IMR-90 (cell line): Measurements from ENCODE around the gene CFAP70. TPM values are rescaled to one million over a fixed set of nuclear protein-coding genes. Genes with fewer than 3 reads are reported as not detected.

Experiments used
- ATAC-seq: fragments of 200-7000 bp; cut with Tn5 transposase; 2 replicates; pipeline ENCODE4 v1.9.1; 2020; ENCODE audit warnings: low read depth, mild to moderate bottlenecking, moderate library complexity
- BruUV-seq: library from RNA; stranded (reverse); fragments of 400-500 nt; replicated peaks from 2 replicates; lab custom pipeline; 2021; lab: Mats Ljungman, UMichigan
- CTCF ChIA-PET: fragments of 300-600 bp; formaldehyde crosslinking; extraction: SDS; loops from one replicate; lab custom pipeline; 2021; ENCODE audit warnings: antibody characterized with exemption; lab: Yijun Ruan, JAX
- POLR2A ChIA-PET: fragments of 300-600 bp; sonication (Branson Sonifier 250); formaldehyde crosslinking; loops from one replicate; lab custom pipeline; 2022; ENCODE audit warnings: antibody characterized with exemption; ENCODE audit not compliant: unreplicated experiment; lab: Charles Lee
- DNase-seq: peaks from one replicate; pipeline ENCODE4 v3.0.0; 2013
- H2AFZ ChIP-seq: replicated peaks from 2 replicates; pipeline ENCODE3; 2013; ENCODE audit warnings: low read length, mild to moderate bottlenecking; ENCODE audit not compliant: poor library complexity
- H2AK5ac ChIP-seq: 2 replicates; pipeline ENCODE4 v1.6.1; 2013; ENCODE audit warnings: low read depth, low read length, inconsistent platforms
- H2AK9ac ChIP-seq: replicated peaks from 2 replicates; pipeline ENCODE3; 2013; ENCODE audit warnings: mild to moderate bottlenecking, low read depth, low read length, moderate library complexity; ENCODE audit not compliant: poor library complexity
- H2BK120ac ChIP-seq: 2 replicates; pipeline ENCODE4 v1.6.1; 2013; ENCODE audit warnings: low read depth, low read length, inconsistent platforms
- H2BK15ac ChIP-seq: 3 replicates; pipeline ENCODE4 v1.6.1; 2013; ENCODE audit warnings: low read depth, low read length, inconsistent platforms
- H2BK20ac ChIP-seq: 2 replicates; pipeline ENCODE4 v1.6.1; 2013; ENCODE audit warnings: low read depth, mild to moderate bottlenecking, inconsistent platforms, low read length, moderate library complexity
- H2BK5ac ChIP-seq: 2 replicates; pipeline ENCODE4 v1.6.1; 2013; ENCODE audit warnings: mild to moderate bottlenecking, low read depth, low read length, inconsistent platforms; ENCODE audit not compliant: poor library complexity, severe bottlenecking
- H3K14ac ChIP-seq: replicated peaks from 2 replicates; pipeline ENCODE4 v1.6.1; 2013; ENCODE audit warnings: low read depth, low read length, inconsistent platforms
- H3K18ac ChIP-seq: 2 replicates; pipeline ENCODE4 v1.6.1; 2013; ENCODE audit warnings: low read depth, low read length, control low read depth
- H3K23ac ChIP-seq: 2 replicates; pipeline ENCODE4 v1.6.1; 2013; ENCODE audit warnings: low read depth, low read length, inconsistent platforms
- H3K27ac ChIP-seq: 2 replicates; pipeline ENCODE4 v1.5.1; 2013; ENCODE audit warnings: mild to moderate bottlenecking, control low read depth, low read length; ENCODE audit not compliant: insufficient read depth
- H3K27me3 ChIP-seq: 2 replicates; pipeline ENCODE4 v1.6.1; 2013; ENCODE audit warnings: low read length; ENCODE audit not compliant: control insufficient read depth, insufficient read depth
- H3K36me3 ChIP-seq: 2 replicates; pipeline ENCODE4 v1.6.1; 2013; ENCODE audit warnings: low read length, mixed read lengths; ENCODE audit not compliant: control insufficient read depth, insufficient read depth
- H3K4ac ChIP-seq: 2 replicates; pipeline ENCODE4 v1.6.1; 2013; ENCODE audit warnings: low read depth, low read length, inconsistent platforms
- H3K4me1 ChIP-seq: 2 replicates; pipeline ENCODE4 v1.6.1; 2013; ENCODE audit warnings: low read length, mixed read lengths; ENCODE audit not compliant: control insufficient read depth, insufficient read depth
- H3K4me2 ChIP-seq: 2 replicates; pipeline ENCODE4 v1.6.1; 2013; ENCODE audit warnings: low read depth, mild to moderate bottlenecking, control low read depth, low read length, moderate library complexity
- H3K4me3 ChIP-seq: 2 replicates; pipeline ENCODE4 v1.5.1; 2013; ENCODE audit warnings: low read depth, mild to moderate bottlenecking, control low read depth, low read length, moderate library complexity; ENCODE audit not compliant: insufficient read depth
- H3K56ac ChIP-seq: 2 replicates; pipeline ENCODE4 v1.6.1; 2013; ENCODE audit warnings: low read length, inconsistent platforms; ENCODE audit not compliant: insufficient read depth; ENCODE audit errors: extremely low read depth
- H3K79me1 ChIP-seq, 2 experiments: 2 replicates each; pipeline ENCODE4 v1.6.1; 2013; ENCODE audit warnings: low read length in 2 of 2, inconsistent platforms in 1 of 2, low read depth in 1 of 2
- H3K9ac ChIP-seq: 2 replicates; pipeline ENCODE4 v1.6.1; 2013; ENCODE audit warnings: low read depth, low read length, control low read depth
- H3K9me1 ChIP-seq: 2 replicates; pipeline ENCODE4 v1.6.1; 2013; ENCODE audit warnings: low read length, inconsistent platforms; ENCODE audit not compliant: insufficient read depth
- H3K9me3 ChIP-seq: 2 replicates; pipeline ENCODE4 v1.6.1; 2013; ENCODE audit warnings: low read length; ENCODE audit not compliant: control insufficient read depth, insufficient read depth
- H4K20me1 ChIP-seq: 2 replicates; pipeline ENCODE4 v1.6.1; 2013; ENCODE audit warnings: low read length, inconsistent platforms; ENCODE audit not compliant: insufficient read depth
- H4K5ac ChIP-seq: 2 replicates; pipeline ENCODE4 v1.6.1; 2013; ENCODE audit warnings: mild to moderate bottlenecking, low read depth, low read length, control low read depth
- H4K8ac ChIP-seq, 2 experiments: 2 replicates each; pipeline ENCODE4 v1.6.1; 2013; ENCODE audit warnings: low read depth in 2 of 2, low read length in 2 of 2, control low read depth in 1 of 2, inconsistent platforms in 1 of 2
- H4K91ac ChIP-seq: 2 replicates; pipeline ENCODE4 v1.6.1; 2013; ENCODE audit warnings: low read depth, low read length, inconsistent platforms; ENCODE audit not compliant: insufficient read depth
- CEBPB ChIP-seq: IDR thresholded peaks from 2 replicates; pipeline ENCODE4 v1.6.1; 2012; ENCODE audit warnings: low read depth, low read length, improper control_type of control experiment
- MAZ ChIP-seq: IDR thresholded peaks from 2 replicates; pipeline ENCODE4 v1.6.1; 2012; ENCODE audit warnings: low read depth, mild to moderate bottlenecking, low read length, improper control_type of control experiment, moderate library complexity, borderline replicate concordance
- WGBS, 2 experiments: methylation state at CpG; one replicate each; pipeline versions ENCODE4 v1.1.5 to v1.1.7; 2013; ENCODE audit warnings: missing lambda C conversion rate in 2 of 2; ENCODE audit not compliant: insufficient read length in 1 of 2; ENCODE audit errors: extremely low coverage in 2 of 2; 5-methylcytosine and 5-hydroxymethylcytosine counted together
- dilution Hi-C: fragments of 300-500 bp; cut with HindIII; formaldehyde crosslinking; loops from one replicate; pipeline ENCODE4 v1.14.3; 2018; ENCODE audit warnings: low sequenced_read_pairs; ENCODE audit not compliant: unreplicated experiment
- in situ Hi-C: fragments of 300-500 bp; cut with MboI; formaldehyde crosslinking; loops from 3 replicates; pipeline ENCODE4 v1.14.3; 2019; ENCODE audit warnings: low sequenced_read_pairs, inconsistent platforms, mixed read lengths
- intact Hi-C: fragments of 100-400 bp; cut with micrococcal nuclease; formaldehyde crosslinking; loops from 2 replicates; pipeline ENCODE4 v1.10.0; 2022
- polyA plus RNA-seq, 3 experiments: library from polyadenylated mRNA; depleted of rRNA; stranded (reverse); fragments of >200 nt; gene quantifications; 2 replicates each; pipeline ENCODE4 v1.2.3, GENCODE V29; 2012; ENCODE audit warnings: low replicate concordance in 1 of 3
- total RNA-seq: library from RNA; depleted of rRNA; stranded (reverse); fragments of >200 nt; gene quantifications from 2 replicates; pipeline ENCODE4 v1.2.3, GENCODE V29; 2012

Gene CFAP70
- total and polyA plus RNA-seq, 2 of the 4 experiments (the other 2 are of a cell fraction), result 0.15 to 0.18 TPM

DNA sequence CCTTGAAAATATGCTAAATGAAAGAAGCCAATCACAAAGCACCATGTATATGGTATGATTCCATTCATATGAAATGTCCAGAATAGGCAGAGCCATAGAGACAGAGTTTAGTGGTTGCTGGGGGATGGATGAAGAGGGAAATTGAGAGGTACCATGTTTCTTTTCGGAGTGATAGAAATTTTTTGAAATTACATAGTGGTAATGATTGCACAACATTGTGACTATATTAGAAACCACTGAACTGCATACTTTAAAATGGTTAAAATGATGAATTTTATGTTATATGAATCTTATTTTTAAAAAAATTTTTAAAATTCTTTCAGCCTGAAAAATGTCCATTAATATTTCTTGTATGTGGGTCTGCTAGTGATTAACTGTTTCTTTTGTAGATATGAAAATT is 137.7 kb downstream of the CFAP70 start:
- ChIA-PET CTCF (no interaction called here), POLR2A (no interaction called here)
- Histone ChIP-seq H3K4me1 (no peaks in the 10 kb centered on the region), H3K9me1 (0 out of 2 replicates have a peak, but pooled peaks cover 3% of the 10 kb centered on the region), H3K4me3 (no peak overlapping the region), H2AFZ (no peak overlapping the region), H3K9ac (no peak overlapping the region), H3K79me1 (no peaks in the 10 kb centered on the region), H3K27ac (no peak overlapping the region), H3K14ac (no peak overlapping the region), H4K5ac (no peak overlapping the region), H2BK5ac (no peak overlapping the region), H3K23ac (no peak overlapping the region), H2AK9ac (no peak overlapping the region), H3K56ac (no peak overlapping the region), H4K91ac (no peak overlapping the region), H3K4ac (no peak overlapping the region), H3K4me2 (no peak overlapping the region), H3K27me3 (no peaks in the 10 kb centered on the region), H2BK20ac (no peak overlapping the region), H2AK5ac (no peak overlapping the region), H2BK15ac (no peak overlapping the region), H4K8ac (no peak overlapping the region), H3K36me3 (peaks cover 13% of the 10 kb centered on the region), H4K20me1 (no peaks in the 10 kb centered on the region; the same call in 1 of the 2 replicates), H3K18ac (no peak overlapping the region), H3K9me3 (no peaks in the 10 kb centered on the region), H2BK120ac (no peak overlapping the region)
- peak; percentile 70 for TF ChIP-seq CEBPB
- no peak for TF ChIP-seq MAZ
- DNase-seq, result no peak
- no peak for ATAC-seq
- dilution Hi-C loops (no loop called here), in situ Hi-C loops (no loop called here), intact Hi-C loops (no loop called here)
- no TSS peak for BruUV-seq
- WGBS, 2 experiments, result no CpG with 5 or more reads among the region's 1 CpG
